ENCODE data around the gene IFITM5. TPM values are rescaled to one million over a fixed set of nuclear protein-coding genes. Genes with fewer than 3 reads are reported as not detected.

IFITM5 gene
- total RNA-seq, 1 donor from 2014 or later, result not detected

DNA sequence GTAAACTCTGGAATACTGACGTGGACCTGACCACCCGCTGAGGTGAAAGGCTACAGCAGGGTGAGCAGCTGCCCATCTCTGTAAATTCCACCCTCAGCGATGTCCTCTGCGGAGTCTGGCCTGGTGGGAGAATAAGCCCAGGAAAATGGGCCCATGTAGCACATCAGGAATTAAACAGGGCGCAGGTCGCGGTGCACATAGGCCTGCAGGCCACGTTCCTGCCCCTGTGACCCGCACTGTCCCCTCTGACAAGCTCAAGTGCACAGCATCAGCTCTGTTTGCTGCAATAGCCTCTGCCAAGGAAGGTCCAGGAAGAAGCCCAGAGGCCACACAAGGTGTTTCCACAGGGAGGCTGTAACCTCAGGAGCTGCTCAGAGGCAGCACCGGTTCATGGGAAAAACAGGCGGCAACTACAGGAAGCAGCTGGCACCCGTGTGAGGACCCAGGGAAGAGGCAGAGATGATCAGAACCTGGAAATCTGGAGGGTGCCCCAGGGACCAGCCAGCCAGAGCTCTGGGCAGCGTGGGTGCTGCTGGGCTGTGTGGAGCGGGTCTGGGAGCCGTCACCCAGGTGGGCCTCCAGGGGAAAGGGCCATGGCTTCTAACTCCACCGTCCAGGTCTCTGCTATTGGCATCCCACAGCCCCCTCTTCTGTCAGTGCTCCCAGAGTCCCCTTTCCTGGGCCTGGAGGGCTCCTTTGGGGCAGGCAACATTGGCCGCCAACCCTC is 7.5 kb upstream of the IFITM5 start:
- Mint-ChIP-seq H3K27me3 (ENCODE audit: unreplicated experiment) (no peaks in the 10 kb centered on the region), H3K36me3 (ENCODE audit: unreplicated experiment) (peaks cover 3% of the 10 kb centered on the region), H3K4me1 (ENCODE audit: unreplicated experiment) (peaks cover 36% of the 10 kb centered on the region), H3K27ac (ENCODE audit: unreplicated experiment) (peak overlapping the region; percentile 91), H3K9me3 (ENCODE audit: unreplicated experiment) (no peaks in the 10 kb centered on the region), H3K4me3 (ENCODE audit: unreplicated experiment) (peak overlapping the region; percentile 44)
- TF ChIP-seq, protein P1, sequence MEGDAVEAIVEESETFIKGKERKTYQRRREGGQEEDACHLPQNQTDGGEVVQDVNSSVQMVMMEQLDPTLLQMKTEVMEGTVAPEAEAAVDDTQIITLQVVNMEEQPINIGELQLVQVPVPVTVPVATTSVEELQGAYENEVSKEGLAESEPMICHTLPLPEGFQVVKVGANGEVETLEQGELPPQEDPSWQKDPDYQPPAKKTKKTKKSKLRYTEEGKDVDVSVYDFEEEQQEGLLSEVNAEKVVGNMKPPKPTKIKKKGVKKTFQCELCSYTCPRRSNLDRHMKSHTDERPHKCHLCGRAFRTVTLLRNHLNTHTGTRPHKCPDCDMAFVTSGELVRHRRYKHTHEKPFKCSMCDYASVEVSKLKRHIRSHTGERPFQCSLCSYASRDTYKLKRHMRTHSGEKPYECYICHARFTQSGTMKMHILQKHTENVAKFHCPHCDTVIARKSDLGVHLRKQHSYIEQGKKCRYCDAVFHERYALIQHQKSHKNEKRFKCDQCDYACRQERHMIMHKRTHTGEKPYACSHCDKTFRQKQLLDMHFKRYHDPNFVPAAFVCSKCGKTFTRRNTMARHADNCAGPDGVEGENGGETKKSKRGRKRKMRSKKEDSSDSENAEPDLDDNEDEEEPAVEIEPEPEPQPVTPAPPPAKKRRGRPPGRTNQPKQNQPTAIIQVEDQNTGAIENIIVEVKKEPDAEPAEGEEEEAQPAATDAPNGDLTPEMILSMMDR (IDR thresholded peaks at IDR 0.05), result no peak
- DNase-seq (ENCODE audit: extremely low spot score, unreplicated experiment), result no peak

DNA sequence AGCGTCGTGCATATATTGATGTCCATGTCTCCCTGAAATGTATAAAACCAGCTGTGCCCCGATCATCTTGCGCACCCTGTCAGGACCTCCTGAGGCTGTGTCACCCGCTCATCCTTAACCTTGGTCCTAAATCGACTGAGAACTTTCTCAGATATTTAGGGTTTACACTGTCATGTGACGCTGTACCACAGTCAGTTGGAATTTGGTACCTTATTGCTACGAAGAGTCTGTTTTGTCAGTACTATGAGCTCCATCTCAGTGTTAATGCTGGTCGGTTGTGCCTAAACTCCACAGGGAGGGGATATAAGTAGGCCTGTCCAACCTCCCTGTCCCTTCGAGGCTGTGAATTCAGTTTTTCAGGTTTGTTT is 6.5 kb upstream of the IFITM5 start:
- H3K36me3 Mint-ChIP-seq (ENCODE audit: unreplicated experiment), result peaks cover 3% of the 10 kb centered on the region
- no peak overlapping the region for H3K4me3 Mint-ChIP-seq (ENCODE audit: unreplicated experiment)
- peaks cover 33% of the 10 kb centered on the region for H3K4me1 Mint-ChIP-seq (ENCODE audit: unreplicated experiment)
- H3K9me3 Mint-ChIP-seq (ENCODE audit: unreplicated experiment), result no peaks in the 10 kb centered on the region
- H3K27ac Mint-ChIP-seq (ENCODE audit: unreplicated experiment), result no peak overlapping the region
- DNase-seq (ENCODE audit: extremely low spot score, unreplicated experiment), result no peak
- H3K27me3 Mint-ChIP-seq (ENCODE audit: unreplicated experiment), result no peaks in the 10 kb centered on the region
- TF ChIP-seq, protein P1 (IDR thresholded peaks at IDR 0.05), result no peak

DNA sequence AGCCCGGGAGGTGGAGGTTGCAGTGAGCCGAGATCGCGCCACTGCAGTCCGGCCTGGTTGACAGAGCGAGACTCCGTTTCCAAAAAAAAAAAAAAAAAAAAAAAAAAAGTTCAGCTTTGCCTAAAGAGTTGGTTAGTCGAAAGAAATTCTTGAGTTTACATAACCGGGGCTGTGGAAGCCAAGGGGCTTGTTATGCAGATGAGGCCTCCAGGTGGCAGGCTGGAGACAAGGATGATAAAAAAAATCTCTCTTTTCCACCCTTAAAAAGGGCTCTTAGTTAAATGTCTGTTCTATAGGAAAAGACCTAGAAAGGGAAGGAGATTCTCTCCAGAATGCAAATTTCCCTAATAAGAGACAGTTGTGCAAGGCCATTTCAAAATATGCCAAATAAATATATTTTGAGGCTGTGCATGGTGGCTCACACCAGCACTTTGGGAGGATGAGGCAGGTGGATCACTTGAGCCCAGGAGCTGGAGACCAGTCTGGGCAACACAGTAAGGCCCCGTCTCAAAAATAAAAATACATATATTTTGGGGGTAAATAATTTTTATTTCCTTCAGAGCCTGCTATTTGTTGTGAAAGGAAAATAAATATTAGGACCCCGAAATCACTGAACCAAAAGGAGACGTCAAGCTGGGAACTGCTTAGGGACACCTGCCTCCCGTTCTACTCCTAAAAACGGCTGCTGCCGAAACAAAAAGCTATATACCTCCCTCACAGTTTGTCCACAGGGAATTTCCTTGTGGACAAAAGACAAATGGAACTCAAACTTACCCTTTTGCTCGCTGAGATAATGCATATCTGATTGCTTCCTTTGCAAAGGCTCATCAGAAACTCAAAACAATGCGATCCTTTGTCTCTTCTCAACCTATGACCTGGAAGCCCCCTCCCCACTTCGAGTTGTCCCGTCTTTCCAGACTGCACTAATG is 5.9 kb upstream of the IFITM5 start:
- TF ChIP-seq, protein P1 (IDR thresholded peaks at IDR 0.05), result peak; percentile 68
- H3K9me3 Mint-ChIP-seq (ENCODE audit: unreplicated experiment), result no peaks in the 10 kb centered on the region
- no peak overlapping the region for H3K27ac Mint-ChIP-seq (ENCODE audit: unreplicated experiment)
- DNase-seq (ENCODE audit: extremely low spot score, unreplicated experiment), result no peak
- H3K4me3 Mint-ChIP-seq (ENCODE audit: unreplicated experiment), result no peak overlapping the region
- no peaks in the 10 kb centered on the region for H3K27me3 Mint-ChIP-seq (ENCODE audit: unreplicated experiment)
- peaks cover 3% of the 10 kb centered on the region for H3K36me3 Mint-ChIP-seq (ENCODE audit: unreplicated experiment)
- H3K4me1 Mint-ChIP-seq (ENCODE audit: unreplicated experiment), result peaks cover 33% of the 10 kb centered on the region

DNA sequence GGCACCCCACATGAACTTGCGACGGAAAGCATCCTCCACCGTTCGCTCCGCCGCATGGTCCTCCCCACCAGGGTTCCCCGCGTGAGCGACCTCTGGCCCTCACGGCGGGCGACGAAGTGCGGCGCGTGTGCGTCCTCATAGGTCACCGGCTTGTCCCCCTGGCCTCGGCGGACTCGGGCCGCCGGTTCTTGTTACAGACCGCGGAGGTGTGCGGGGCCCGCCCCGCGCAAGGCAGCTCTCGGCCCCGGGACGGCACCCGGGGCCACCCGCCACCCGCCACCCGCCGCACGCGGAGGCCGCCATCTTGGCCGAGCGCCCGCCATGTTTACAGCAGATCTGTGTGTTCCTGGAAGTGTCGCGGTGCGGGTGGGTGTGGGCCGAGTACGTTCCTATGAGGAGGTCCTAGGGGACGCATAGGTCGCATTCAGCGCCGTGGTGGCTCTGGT is 4.8 kb upstream of the IFITM5 start:
- no peak for DNase-seq (ENCODE audit: extremely low spot score, unreplicated experiment)
- Mint-ChIP-seq H3K36me3 (ENCODE audit: unreplicated experiment) (no peaks in the 10 kb centered on the region), H3K27ac (ENCODE audit: unreplicated experiment) (no peak overlapping the region), H3K4me3 (ENCODE audit: unreplicated experiment) (no peak overlapping the region), H3K27me3 (ENCODE audit: unreplicated experiment) (no peaks in the 10 kb centered on the region), H3K4me1 (ENCODE audit: unreplicated experiment) (peaks cover 24% of the 10 kb centered on the region), H3K9me3 (ENCODE audit: unreplicated experiment) (no peaks in the 10 kb centered on the region)
- TF ChIP-seq, protein P1 (IDR thresholded peaks at IDR 0.05), result no peak

DNA sequence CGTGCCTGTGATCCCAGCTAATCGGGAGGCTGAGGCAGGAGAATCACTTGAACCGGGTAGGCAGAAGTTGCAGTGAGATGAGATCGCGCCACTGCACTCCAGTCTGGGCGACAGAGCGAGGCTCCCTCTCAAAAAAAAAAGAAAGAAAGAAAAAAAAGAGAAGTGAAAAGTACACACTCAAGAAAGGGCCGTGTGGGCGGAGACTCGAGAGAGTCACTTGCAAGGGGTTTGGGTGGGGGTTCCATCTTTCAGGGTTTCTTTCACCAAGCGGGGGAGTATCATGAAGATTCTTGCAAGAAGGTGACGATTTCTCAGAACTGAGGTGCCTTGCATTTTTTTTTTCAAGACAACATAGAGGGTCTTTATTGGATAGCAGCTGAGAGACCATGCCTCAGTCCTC is 4.0 kb upstream of the IFITM5 start:
- no peaks in the 10 kb centered on the region for H3K9me3 Mint-ChIP-seq (ENCODE audit: unreplicated experiment)
- no peaks in the 10 kb centered on the region for H3K36me3 Mint-ChIP-seq (ENCODE audit: unreplicated experiment)
- DNase-seq (ENCODE audit: extremely low spot score, unreplicated experiment), result no peak
- H3K27me3 Mint-ChIP-seq (ENCODE audit: unreplicated experiment), result no peaks in the 10 kb centered on the region
- TF ChIP-seq, protein P1 (IDR thresholded peaks at IDR 0.05), result no peak
- H3K4me1 Mint-ChIP-seq (ENCODE audit: unreplicated experiment), result peaks cover 22% of the 10 kb centered on the region
- no peak overlapping the region for H3K4me3 Mint-ChIP-seq (ENCODE audit: unreplicated experiment)
- H3K27ac Mint-ChIP-seq (ENCODE audit: unreplicated experiment), result no peak overlapping the region

Measured in osteocyte (in vitro differentiated cells).